Measurements from ENCODE around the gene TNFRSF12A. TPM values are rescaled to one million over a fixed set of nuclear protein-coding genes. Genes with fewer than 3 reads are reported as not detected.
"Not testable (repeated sequence)": the region's sequence is repeated elsewhere in the genome, so short reads cannot be mapped to it uniquely, and the experiment has no call there.

Gene TNFRSF12A
- total RNA-seq, 1 donor from 2014 or later, result 11.7 TPM

DNA sequence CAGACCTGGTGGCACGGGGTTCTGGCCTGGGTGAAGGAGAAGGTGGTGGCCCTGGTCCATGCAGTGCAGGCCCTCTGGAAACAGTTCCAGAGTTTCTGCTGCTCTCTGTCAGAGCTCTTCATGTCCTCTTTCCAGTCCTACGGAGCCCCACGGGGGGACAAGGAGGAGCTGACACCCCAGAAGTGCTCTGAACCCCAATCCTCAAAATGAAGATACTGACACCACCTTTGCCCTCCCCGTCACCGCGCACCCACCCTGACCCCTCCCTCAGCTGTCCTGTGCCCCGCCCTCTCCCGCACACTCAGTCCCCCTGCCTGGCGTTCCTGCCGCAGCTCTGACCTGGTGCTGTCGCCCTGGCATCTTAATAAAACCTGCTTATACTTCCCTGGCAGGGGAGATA lies 49.0 kb downstream of the TNFRSF12A start:
- not testable (repeated sequence) for ATAC-seq

DNA sequence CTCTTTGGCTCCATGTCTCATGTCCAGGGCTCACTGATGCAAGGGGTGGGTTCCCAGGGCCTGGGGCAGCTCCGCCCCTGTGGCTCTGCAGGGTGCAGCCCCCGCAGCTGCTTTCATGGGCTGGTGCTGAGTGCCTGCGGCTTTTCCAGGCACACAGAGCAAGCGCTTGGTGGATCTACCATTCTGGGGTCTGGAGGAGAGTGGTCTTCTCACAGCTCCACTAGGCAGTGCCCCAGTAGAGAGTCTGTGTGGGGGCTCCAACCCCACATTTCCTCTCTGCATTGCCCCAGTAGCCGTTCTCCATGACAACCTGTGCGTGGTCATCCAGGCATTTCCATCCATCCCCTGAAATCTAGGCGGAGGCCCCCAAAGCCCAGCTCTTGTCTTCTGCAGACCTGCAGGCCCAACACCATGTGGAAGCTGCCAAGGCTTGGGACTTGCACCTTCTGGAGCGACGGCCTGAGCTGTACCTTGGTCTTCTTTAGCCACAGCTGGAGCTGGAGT lies 50.5 kb downstream of the TNFRSF12A start:
- no peak for ATAC-seq

DNA sequence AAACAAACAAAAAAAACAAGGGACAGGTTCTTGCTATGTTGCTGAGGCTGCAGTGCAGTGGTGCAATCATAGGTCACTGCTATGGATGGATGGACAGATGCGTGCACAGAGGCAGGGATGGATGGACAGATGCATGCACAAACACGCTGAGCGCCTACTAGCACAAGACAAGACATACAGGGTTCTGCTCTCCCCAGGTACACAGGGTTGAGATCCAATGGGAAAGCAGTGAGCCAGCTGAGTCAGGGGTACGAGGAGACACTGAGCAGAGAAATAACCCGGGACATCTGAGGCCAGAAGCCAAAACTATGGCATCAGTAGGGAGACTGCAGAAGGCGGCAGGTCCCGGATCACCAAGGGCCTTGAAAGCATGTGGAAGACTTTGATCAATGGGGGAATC lies 51.5 kb downstream of the TNFRSF12A start:
- no peak for ATAC-seq

Other genes with a start within 250 kb of the TNFRSF12A start
- gene ELOB, start 243.1 kb upstream of the TNFRSF12A start, total RNA-seq, result 310 TPM
- gene PRSS33, start 232.8 kb upstream of the TNFRSF12A start, total RNA-seq, result not detected
- not detected for gene PRSS41, start 221.9 kb upstream of the TNFRSF12A start, total RNA-seq
- 6.9 TPM for gene PRSS21, start 203.1 kb upstream of the TNFRSF12A start, total RNA-seq
- 15.3 TPM for gene ZG16B, start 190.1 kb upstream of the TNFRSF12A start, total RNA-seq
- gene PRSS22, start 162.2 kb upstream of the TNFRSF12A start, total RNA-seq, result 97.0 TPM
- 19.5 TPM for gene FLYWCH2, start 137.2 kb upstream of the TNFRSF12A start, total RNA-seq
- 16.4 TPM for gene FLYWCH1, start 108.4 kb upstream of the TNFRSF12A start, total RNA-seq
- 1.3 TPM for gene KREMEN2, start 56.1 kb upstream of the TNFRSF12A start, total RNA-seq
- gene PAQR4, start 51.0 kb upstream of the TNFRSF12A start, total RNA-seq, result 11.1 TPM
- gene PKMYT1, start 39.9 kb upstream of the TNFRSF12A start, total RNA-seq, result 16.9 TPM
- not detected for gene CLDN9, start 7.4 kb upstream of the TNFRSF12A start, total RNA-seq
- gene CLDN6, start 2.2 kb upstream of the TNFRSF12A start, total RNA-seq, result not detected
- 26.6 TPM for gene HCFC1R1, start 3.6 kb downstream of the TNFRSF12A start, total RNA-seq
- gene THOC6, start 3.7 kb downstream of the TNFRSF12A start, total RNA-seq, result 21.3 TPM
- gene BICDL2, start 16.6 kb downstream of the TNFRSF12A start, total RNA-seq, result 62.0 TPM
- 0.80 TPM for gene MMP25, start 26.2 kb downstream of the TNFRSF12A start, total RNA-seq
- gene IL32, start 45.3 kb downstream of the TNFRSF12A start, total RNA-seq, result 3.7 TPM
- gene ZSCAN10, start 78.9 kb downstream of the TNFRSF12A start, total RNA-seq, result not detected
- 5.6 TPM for gene ZNF205, start 92.2 kb downstream of the TNFRSF12A start, total RNA-seq
- 9.7 TPM for gene ZNF213, start 114.7 kb downstream of the TNFRSF12A start, total RNA-seq
- not detected for gene OR1F1, start 167.8 kb downstream of the TNFRSF12A start, total RNA-seq
- gene ZNF200, start 214.8 kb downstream of the TNFRSF12A start, total RNA-seq, result 4.1 TPM
- gene MEFV, start 236.3 kb downstream of the TNFRSF12A start, total RNA-seq, result 0.52 TPM

Data from esophagus mucosa (tissue), 1 donor.